D341Med (cell line): ENCODE data around the gene TRIM64C.
"Not testable (repeated sequence)": the region's sequence is repeated elsewhere in the genome, so short reads cannot be mapped to it uniquely, and the experiment has no call there.

Experiments
- DNase-seq: peaks from one replicate; pipeline ENCODE4 v3.0.0; 2012; ENCODE audit warnings: low spot score

TRIM64C gene

GRCh38 chr11:49059012-49059411 is at the start of gene TRIM64C:
Gene TRIM64C, minus strand, starts transcription at chr11:49059112. Its CDS starts 0 bp downstream, at chr11:49059112.
- not testable (repeated sequence) for DNase-seq

GRCh38 chr11:49102356-49102755 is 43.4 kb upstream of the TRIM64C start:
- DNase-seq: not testable (repeated sequence)

- DNase-seq: not testable (repeated sequence)
These were observed 11.0 kb upstream of the TRIM64C start for GRCh38 chr11:49069897-49070296.

DNA sequence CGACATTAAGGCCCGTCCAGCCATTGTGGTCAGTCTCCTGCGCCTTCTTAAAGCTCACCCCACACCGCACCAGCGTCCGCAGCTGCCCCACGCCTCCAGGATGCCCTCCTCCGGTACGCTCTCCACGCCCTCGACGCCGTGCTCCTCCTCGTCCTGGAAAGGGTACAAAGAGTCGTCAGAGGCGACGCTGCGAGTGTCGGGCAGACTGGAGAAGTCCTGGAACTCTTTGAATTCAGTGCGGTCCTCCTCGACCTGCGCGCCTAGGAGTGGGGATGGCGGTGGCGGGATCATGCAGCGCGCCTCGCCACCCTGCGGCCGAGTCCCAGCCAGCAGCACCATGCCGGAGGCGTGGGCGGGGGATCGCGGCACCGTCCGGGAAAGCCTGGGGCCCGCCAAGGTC is 9.1 kb downstream of the TRIM64C start:
- not testable (repeated sequence) for DNase-seq

DNA sequence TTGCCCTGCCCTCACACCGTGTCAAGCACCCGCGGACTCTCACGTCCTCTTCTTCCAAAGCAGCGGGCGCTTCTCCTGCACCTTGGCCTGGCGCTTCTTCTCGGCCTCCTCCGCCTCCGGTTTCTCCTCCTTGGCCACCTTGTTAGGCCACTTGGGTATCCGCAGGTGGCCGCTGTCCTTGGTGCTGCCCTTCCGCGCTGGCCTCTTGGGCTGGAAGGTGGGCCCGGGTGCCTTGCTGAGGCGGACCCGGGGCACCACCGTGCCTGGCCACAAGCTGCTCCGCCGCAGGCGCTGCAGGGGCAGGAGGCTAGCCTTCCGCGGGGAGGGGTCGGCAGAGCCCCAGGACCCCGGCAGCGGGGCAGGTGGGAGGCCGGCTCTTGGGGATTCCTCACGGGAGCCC is 10.7 kb downstream of the TRIM64C start:
- DNase-seq: not testable (repeated sequence)

- not testable (repeated sequence) for DNase-seq
These were observed 30.4 kb downstream of the TRIM64C start, which contains the start of gene TRIM49B for GRCh38 chr11:49028523-49028922. Gene TRIM49B, plus strand, starts transcription at chr11:49028823. Its CDS starts 2,777 bp downstream, at chr11:49031600.
